GM23338 (cell line): ENCODE data around the gene SLC5A6. TPM values are rescaled to one million over a fixed set of nuclear protein-coding genes. Genes with fewer than 3 reads are reported as not detected.

Experiments
- ATAC-seq: fragments of 200-7000 bp; cut with Tn5 transposase; 3 replicates; pipeline ENCODE4 v1.9.1; 2020
- DNase-seq: peaks from one replicate; pipeline ENCODE4 v3.0.0-alpha.2; 2015; ENCODE audit warnings: low spot score
- H2AFZ ChIP-seq: fragments of 200-600 bp; sonication (generic); 2 replicates; pipeline ENCODE4 v1.8.0; 2016; ENCODE audit warnings: antibody characterized with exemption, mild to moderate bottlenecking, moderate library complexity
- H3F3A ChIP-seq: fragments of 200-600 bp; sonication (generic); replicated peaks from 2 replicates; pipeline ENCODE4 v1.8.0; 2017; ENCODE audit warnings: antibody characterized with exemption, mixed run types, low read depth
- H3K27ac ChIP-seq: fragments of 200-600 bp; sonication (generic); 2 replicates; pipeline ENCODE4 v1.6.1; 2016; ENCODE audit warnings: low read depth
- H3K27me3 ChIP-seq: fragments of 200-600 bp; sonication (generic); 2 replicates; pipeline ENCODE4 v1.8.0; 2016; ENCODE audit warnings: mild to moderate bottlenecking, mixed run types, moderate library complexity; ENCODE audit not compliant: insufficient read depth
- H3K36me3 ChIP-seq: fragments of 200-600 bp; sonication (generic); 2 replicates; pipeline ENCODE4 v1.8.0; 2016; ENCODE audit warnings: mild to moderate bottlenecking; ENCODE audit not compliant: insufficient read depth
- H3K4me1 ChIP-seq: fragments of 200-600 bp; sonication (generic); 2 replicates; pipeline ENCODE4 v1.8.0; 2016; ENCODE audit warnings: mild to moderate bottlenecking, moderate library complexity; ENCODE audit not compliant: insufficient read depth
- H3K4me2 ChIP-seq: fragments of 200-600 bp; sonication (generic); 2 replicates; pipeline ENCODE4 v1.7.1; 2017; ENCODE audit warnings: mixed run types
- H3K4me3 ChIP-seq: fragments of 200-600 bp; sonication (generic); 2 replicates; pipeline ENCODE4 v1.6.1; 2016; ENCODE audit warnings: mixed run types
- H3K79me2 ChIP-seq: fragments of 200-600 bp; sonication (generic); replicated peaks from 2 replicates; pipeline ENCODE4 v1.8.0; 2017; ENCODE audit warnings: mild to moderate bottlenecking; ENCODE audit not compliant: insufficient read depth
- H3K9me2 ChIP-seq: fragments of 200-600 bp; sonication (generic); 2 replicates; pipeline ENCODE4 v1.8.0; 2017; ENCODE audit not compliant: insufficient read depth
- H4K20me1 ChIP-seq: fragments of 200-600 bp; sonication (generic); replicated peaks from 2 replicates; pipeline ENCODE4 v1.8.0; 2017; ENCODE audit warnings: mild to moderate bottlenecking; ENCODE audit not compliant: insufficient read depth
- H3K27ac Mint-ChIP-seq: 2 replicates; pipeline ENCODE4 v1.8.0; 2020; ENCODE audit warnings: inconsistent platforms, mild to moderate bottlenecking, moderate library complexity, mixed read lengths
- H3K27me3 Mint-ChIP-seq: 3 replicates; pipeline ENCODE4 v1.8.0; 2022; ENCODE audit warnings: low read depth, mild to moderate bottlenecking, moderate library complexity, mixed read lengths, inconsistent platforms; ENCODE audit not compliant: insufficient read depth, poor library complexity
- H3K36me3 Mint-ChIP-seq: 3 replicates; pipeline ENCODE4 v1.8.0; 2021; ENCODE audit warnings: low read depth, mild to moderate bottlenecking, inconsistent platforms, moderate library complexity, mixed read lengths
- H3K4me1 Mint-ChIP-seq: 3 replicates; pipeline ENCODE4 v1.8.0; 2020; ENCODE audit warnings: mild to moderate bottlenecking, inconsistent platforms, mixed read lengths
- H3K4me3 Mint-ChIP-seq: 3 replicates; pipeline ENCODE4 v1.8.0; 2021; ENCODE audit warnings: moderate library complexity, mild to moderate bottlenecking, inconsistent platforms, mixed read lengths
- H3K9me3 Mint-ChIP-seq: 3 replicates; pipeline ENCODE4 v1.8.0; 2020; ENCODE audit warnings: moderate library complexity, mild to moderate bottlenecking, inconsistent platforms, mixed read lengths
- CREB1 ChIP-seq: fragments of 250-450 bp; sonication (Bioruptor Pico); IDR thresholded peaks from 2 replicates; pipeline ENCODE4 v1.5.0; 2020; ENCODE audit warnings: low read depth, mild to moderate bottlenecking, moderate library complexity
- EZH2 ChIP-seq: fragments of 200-600 bp; sonication (generic); IDR thresholded peaks from one replicate; pipeline ENCODE4 v1.8.0; 2017; ENCODE audit warnings: antibody characterized with exemption, mild to moderate bottlenecking, low read depth; ENCODE audit not compliant: unreplicated experiment
- EZH2phosphoT487 ChIP-seq: fragments of 200-600 bp; sonication (generic); IDR thresholded peaks from one replicate; pipeline ENCODE4 v1.8.1; 2018; ENCODE audit warnings: antibody characterized with exemption; ENCODE audit not compliant: unreplicated experiment
- JUNB ChIP-seq: IDR thresholded peaks from one replicate; pipeline ENCODE4 v1.6.1; 2016; ENCODE audit warnings: antibody characterized with exemption; ENCODE audit not compliant: unreplicated experiment
- POLR2AphosphoS5 ChIP-seq: IDR thresholded peaks from 2 replicates; pipeline ENCODE4 v1.6.1; 2016; ENCODE audit warnings: antibody characterized with exemption, low read depth
- ZNF331 ChIP-seq: fragments of 250-450 bp; sonication (Bioruptor Pico); IDR thresholded peaks from 2 replicates; pipeline ENCODE4 v1.5.0; 2020; ENCODE audit warnings: low read depth, mild to moderate bottlenecking, moderate library complexity
- polyA plus RNA-seq: library from polyadenylated mRNA; unstranded; fragments of >200 nt; fragmentation: Nextera tagmentation; extraction: Ambion mirVana; gene quantifications from 2 replicates; pipeline ENCODE4 v1.2.1, GENCODE V29; 2016
- total RNA-seq: library from RNA; depleted of rRNA; stranded (reverse); fragments of >200 nt; shearing (Covaris generic); gene quantifications from 2 replicates; pipeline ENCODE4 v1.2.3, GENCODE V29; 2014
- TF ChIP-seq, protein P1 (sequence below): fragments of 250-450 bp; sonication (Bioruptor Pico); IDR thresholded peaks from 2 replicates; pipeline ENCODE4 v1.5.0; 2020; ENCODE audit warnings: mild to moderate bottlenecking, moderate library complexity
- TF ChIP-seq, protein P2 (sequence below): IDR thresholded peaks from 2 replicates; pipeline ENCODE4 v1.6.1; 2016; ENCODE audit warnings: antibody characterized with exemption
- TF ChIP-seq, protein P3 (sequence below), 2 experiments: fragments of 200-600 bp in 1 of 2; sonication (generic) in 1 of 2; conservative IDR thresholded peaks; 2 replicates each; pipeline versions ENCODE4 v1.5.1 to v1.6.1; 2016 to 2017; ENCODE audit warnings: antibody characterized with exemption in 2 of 2, low read depth in 2 of 2, mild to moderate bottlenecking in 2 of 2, moderate library complexity in 1 of 2
- TF ChIP-seq, protein P4 (sequence below): IDR thresholded peaks from one replicate; pipeline ENCODE4 v1.6.1; 2018; ENCODE audit warnings: antibody characterized with exemption; ENCODE audit not compliant: unreplicated experiment

The SLC5A6 gene
- total and polyA plus RNA-seq, 2 experiments from 2014 or later: 44.3 to 153 TPM

DNA sequence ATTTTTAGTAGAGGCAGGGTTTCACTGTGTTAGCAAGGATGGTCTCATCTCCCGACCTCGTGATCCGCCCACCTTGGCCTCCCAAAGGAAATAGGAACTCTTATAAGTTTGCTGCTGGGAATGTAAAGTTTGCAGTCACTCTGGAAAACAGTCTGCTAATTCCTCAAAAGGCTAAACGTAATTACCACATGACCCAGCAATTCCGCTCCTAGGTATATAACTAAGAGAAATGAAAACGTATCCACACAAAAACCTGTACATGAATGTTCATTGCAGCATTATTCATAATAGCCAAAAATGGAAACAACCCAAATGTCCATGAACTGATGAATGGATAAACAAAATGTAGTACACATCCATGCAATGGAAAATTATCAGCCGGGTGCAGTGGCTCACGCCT is 22.1 kb downstream of the SLC5A6 start (continued):
- TF ChIP-seq, protein P1, sequence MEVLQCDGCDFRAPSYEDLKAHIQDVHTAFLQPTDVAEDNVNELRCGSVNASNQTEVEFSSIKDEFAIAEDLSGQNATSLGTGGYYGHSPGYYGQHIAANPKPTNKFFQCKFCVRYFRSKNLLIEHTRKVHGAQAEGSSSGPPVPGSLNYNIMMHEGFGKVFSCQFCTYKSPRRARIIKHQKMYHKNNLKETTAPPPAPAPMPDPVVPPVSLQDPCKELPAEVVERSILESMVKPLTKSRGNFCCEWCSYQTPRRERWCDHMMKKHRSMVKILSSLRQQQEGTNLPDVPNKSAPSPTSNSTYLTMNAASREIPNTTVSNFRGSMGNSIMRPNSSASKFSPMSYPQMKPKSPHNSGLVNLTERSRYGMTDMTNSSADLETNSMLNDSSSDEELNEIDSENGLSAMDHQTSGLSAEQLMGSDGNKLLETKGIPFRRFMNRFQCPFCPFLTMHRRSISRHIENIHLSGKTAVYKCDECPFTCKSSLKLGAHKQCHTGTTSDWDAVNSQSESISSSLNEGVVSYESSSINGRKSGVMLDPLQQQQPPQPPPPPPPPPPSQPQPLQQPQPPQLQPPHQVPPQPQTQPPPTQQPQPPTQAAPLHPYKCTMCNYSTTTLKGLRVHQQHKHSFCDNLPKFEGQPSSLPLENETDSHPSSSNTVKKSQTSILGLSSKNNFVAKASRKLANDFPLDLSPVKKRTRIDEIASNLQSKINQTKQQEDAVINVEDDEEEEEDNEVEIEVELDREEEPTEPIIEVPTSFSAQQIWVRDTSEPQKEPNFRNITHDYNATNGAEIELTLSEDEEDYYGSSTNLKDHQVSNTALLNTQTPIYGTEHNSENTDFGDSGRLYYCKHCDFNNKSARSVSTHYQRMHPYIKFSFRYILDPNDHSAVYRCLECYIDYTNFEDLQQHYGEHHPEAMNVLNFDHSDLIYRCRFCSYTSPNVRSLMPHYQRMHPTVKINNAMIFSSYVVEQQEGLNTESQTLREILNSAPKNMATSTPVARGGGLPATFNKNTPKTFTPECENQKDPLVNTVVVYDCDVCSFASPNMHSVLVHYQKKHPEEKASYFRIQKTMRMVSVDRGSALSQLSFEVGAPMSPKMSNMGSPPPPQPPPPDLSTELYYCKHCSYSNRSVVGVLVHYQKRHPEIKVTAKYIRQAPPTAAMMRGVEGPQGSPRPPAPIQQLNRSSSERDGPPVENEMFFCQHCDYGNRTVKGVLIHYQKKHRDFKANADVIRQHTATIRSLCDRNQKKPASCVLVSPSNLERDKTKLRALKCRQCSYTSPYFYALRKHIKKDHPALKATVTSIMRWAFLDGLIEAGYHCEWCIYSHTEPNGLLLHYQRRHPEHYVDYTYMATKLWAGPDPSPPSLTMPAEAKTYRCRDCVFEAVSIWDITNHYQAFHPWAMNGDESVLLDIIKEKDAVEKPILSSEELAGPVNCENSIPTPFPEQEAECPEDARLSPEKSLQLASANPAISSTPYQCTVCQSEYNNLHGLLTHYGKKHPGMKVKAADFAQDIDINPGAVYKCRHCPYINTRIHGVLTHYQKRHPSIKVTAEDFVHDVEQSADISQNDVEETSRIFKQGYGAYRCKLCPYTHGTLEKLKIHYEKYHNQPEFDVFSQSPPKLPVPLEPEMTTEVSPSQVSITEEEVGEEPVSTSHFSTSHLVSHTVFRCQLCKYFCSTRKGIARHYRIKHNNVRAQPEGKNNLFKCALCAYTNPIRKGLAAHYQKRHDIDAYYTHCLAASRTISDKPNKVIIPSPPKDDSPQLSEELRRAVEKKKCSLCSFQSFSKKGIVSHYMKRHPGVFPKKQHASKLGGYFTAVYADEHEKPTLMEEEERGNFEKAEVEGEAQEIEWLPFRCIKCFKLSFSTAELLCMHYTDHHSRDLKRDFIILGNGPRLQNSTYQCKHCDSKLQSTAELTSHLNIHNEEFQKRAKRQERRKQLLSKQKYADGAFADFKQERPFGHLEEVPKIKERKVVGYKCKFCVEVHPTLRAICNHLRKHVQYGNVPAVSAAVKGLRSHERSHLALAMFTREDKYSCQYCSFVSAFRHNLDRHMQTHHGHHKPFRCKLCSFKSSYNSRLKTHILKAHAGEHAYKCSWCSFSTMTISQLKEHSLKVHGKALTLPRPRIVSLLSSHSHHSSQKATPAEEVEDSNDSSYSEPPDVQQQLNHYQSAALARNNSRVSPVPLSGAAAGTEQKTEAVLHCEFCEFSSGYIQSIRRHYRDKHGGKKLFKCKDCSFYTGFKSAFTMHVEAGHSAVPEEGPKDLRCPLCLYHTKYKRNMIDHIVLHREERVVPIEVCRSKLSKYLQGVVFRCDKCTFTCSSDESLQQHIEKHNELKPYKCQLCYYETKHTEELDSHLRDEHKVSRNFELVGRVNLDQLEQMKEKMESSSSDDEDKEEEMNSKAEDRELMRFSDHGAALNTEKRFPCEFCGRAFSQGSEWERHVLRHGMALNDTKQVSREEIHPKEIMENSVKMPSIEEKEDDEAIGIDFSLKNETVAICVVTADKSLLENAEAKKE: no peak
- TF ChIP-seq, protein P2, sequence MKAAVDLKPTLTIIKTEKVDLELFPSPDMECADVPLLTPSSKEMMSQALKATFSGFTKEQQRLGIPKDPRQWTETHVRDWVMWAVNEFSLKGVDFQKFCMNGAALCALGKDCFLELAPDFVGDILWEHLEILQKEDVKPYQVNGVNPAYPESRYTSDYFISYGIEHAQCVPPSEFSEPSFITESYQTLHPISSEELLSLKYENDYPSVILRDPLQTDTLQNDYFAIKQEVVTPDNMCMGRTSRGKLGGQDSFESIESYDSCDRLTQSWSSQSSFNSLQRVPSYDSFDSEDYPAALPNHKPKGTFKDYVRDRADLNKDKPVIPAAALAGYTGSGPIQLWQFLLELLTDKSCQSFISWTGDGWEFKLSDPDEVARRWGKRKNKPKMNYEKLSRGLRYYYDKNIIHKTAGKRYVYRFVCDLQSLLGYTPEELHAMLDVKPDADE: no peak

DNA sequence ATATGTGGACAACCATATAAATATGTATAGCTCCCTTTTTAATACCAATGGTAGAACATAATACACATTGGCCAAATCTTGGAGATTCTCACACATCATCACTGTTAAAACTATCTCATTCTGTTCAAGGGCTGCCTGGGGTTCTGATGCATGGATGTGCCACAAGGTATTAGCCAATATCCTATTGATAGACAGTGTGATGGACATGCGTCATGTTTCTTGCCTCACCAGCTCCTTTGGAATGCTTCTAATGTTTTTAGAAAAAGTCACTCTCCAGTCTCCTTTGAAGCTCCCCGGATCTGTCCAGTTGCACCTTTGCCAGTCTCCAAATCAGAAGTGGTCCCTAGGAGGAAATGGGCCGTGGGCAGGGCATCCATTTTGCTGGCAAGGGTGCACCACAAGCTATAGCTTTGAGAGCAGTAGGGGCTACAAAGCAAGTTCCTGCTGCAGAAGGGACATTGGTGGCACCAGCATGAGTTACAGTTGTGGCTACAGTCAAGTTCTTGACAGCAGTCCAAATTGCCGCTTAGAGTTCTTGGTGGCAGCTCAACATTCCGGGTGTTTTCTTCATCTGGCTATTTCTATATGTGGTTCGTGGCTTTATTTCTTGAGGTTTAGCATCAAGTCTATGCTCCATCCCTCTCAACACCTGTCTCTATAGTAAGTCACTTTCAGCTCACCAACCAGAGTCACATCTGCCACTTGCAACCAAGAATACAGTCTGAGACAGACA is 25.3 kb downstream of the SLC5A6 start:
- H3K27me3 Mint-ChIP-seq: peaks cover 2% of the 10 kb centered on the region
- no peak for ATAC-seq
- TF ChIP-seq, protein P2: no peak
- TF ChIP-seq EZH2 (no peak), CREB1 (CRISPR knock-in tag) (no peak), JUNB (no peak), ZNF331 (CRISPR knock-in tag) (no peak), EZH2phosphoT487 (no peak), POLR2AphosphoS5 (no peak)
- TF ChIP-seq, protein P3, sequence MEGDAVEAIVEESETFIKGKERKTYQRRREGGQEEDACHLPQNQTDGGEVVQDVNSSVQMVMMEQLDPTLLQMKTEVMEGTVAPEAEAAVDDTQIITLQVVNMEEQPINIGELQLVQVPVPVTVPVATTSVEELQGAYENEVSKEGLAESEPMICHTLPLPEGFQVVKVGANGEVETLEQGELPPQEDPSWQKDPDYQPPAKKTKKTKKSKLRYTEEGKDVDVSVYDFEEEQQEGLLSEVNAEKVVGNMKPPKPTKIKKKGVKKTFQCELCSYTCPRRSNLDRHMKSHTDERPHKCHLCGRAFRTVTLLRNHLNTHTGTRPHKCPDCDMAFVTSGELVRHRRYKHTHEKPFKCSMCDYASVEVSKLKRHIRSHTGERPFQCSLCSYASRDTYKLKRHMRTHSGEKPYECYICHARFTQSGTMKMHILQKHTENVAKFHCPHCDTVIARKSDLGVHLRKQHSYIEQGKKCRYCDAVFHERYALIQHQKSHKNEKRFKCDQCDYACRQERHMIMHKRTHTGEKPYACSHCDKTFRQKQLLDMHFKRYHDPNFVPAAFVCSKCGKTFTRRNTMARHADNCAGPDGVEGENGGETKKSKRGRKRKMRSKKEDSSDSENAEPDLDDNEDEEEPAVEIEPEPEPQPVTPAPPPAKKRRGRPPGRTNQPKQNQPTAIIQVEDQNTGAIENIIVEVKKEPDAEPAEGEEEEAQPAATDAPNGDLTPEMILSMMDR (conservative IDR thresholded peaks at IDR 0.05; ENCODE audit: low read depth in 2 of 2): no peak
- TF ChIP-seq, protein P4, sequence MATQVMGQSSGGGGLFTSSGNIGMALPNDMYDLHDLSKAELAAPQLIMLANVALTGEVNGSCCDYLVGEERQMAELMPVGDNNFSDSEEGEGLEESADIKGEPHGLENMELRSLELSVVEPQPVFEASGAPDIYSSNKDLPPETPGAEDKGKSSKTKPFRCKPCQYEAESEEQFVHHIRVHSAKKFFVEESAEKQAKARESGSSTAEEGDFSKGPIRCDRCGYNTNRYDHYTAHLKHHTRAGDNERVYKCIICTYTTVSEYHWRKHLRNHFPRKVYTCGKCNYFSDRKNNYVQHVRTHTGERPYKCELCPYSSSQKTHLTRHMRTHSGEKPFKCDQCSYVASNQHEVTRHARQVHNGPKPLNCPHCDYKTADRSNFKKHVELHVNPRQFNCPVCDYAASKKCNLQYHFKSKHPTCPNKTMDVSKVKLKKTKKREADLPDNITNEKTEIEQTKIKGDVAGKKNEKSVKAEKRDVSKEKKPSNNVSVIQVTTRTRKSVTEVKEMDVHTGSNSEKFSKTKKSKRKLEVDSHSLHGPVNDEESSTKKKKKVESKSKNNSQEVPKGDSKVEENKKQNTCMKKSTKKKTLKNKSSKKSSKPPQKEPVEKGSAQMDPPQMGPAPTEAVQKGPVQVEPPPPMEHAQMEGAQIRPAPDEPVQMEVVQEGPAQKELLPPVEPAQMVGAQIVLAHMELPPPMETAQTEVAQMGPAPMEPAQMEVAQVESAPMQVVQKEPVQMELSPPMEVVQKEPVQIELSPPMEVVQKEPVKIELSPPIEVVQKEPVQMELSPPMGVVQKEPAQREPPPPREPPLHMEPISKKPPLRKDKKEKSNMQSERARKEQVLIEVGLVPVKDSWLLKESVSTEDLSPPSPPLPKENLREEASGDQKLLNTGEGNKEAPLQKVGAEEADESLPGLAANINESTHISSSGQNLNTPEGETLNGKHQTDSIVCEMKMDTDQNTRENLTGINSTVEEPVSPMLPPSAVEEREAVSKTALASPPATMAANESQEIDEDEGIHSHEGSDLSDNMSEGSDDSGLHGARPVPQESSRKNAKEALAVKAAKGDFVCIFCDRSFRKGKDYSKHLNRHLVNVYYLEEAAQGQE: no peak

More for the DNA sequence above, 25.3 kb downstream of the SLC5A6 start:
- H3K4me1 ChIP-seq: no peaks in the 10 kb centered on the region
- no peaks in the 10 kb centered on the region for H3K36me3 Mint-ChIP-seq
- no peak overlapping the region for H3K4me2 ChIP-seq
- H3F3A ChIP-seq: no peaks in the 10 kb centered on the region
- no peaks in the 10 kb centered on the region for H3K4me1 Mint-ChIP-seq
- H4K20me1 ChIP-seq: no peaks in the 10 kb centered on the region
- no peaks in the 10 kb centered on the region for H3K36me3 ChIP-seq
- no peak for DNase-seq
- no peak overlapping the region for H3K27ac Mint-ChIP-seq
- no peaks in the 10 kb centered on the region for H3K79me2 ChIP-seq
- no peaks in the 10 kb centered on the region for H3K27me3 ChIP-seq
- H3K27ac ChIP-seq: no peak overlapping the region
- no peaks in the 10 kb centered on the region for H3K9me3 Mint-ChIP-seq
- no peak overlapping the region for H2AFZ ChIP-seq
- H3K9me2 ChIP-seq: no peaks in the 10 kb centered on the region
- no peak overlapping the region for H3K4me3 ChIP-seq
- H3K4me3 Mint-ChIP-seq: no peak overlapping the region
